Measurements from ENCODE around the gene TARDBP. TPM values are rescaled to one million over a fixed set of nuclear protein-coding genes. Genes with fewer than 3 reads are reported as not detected.

TARDBP gene
- total RNA-seq, 1 donor from 2014 or later: 175 TPM

DNA sequence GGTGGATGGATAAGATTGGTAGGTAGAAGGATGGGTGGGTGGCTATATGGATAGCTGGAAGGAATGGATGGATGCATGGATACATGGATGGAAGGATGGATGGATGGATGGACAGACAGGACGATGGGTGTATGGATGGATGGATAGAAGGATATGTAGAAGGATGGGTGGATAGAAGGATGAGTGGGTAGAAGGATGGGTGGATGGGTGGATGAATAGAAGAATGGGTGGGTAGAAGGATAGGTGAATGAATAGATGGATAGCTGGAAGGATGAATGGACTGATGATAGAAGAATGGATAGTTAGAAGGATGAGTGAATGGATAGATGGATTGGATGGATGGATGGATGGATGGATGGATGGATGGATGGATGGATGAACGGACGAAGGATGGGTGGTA is 29.6 kb downstream of the TARDBP start:
- Mint-ChIP-seq H3K4me3 (no peak overlapping the region), H3K27me3 (ENCODE audit: low read depth) (peaks cover 8% of the 10 kb centered on the region), H3K27ac (no peak overlapping the region), H3K9me3 (no peaks in the 10 kb centered on the region), H3K36me3 (no peaks in the 10 kb centered on the region), H3K4me1 (no peaks in the 10 kb centered on the region)
- TF ChIP-seq, protein P1, sequence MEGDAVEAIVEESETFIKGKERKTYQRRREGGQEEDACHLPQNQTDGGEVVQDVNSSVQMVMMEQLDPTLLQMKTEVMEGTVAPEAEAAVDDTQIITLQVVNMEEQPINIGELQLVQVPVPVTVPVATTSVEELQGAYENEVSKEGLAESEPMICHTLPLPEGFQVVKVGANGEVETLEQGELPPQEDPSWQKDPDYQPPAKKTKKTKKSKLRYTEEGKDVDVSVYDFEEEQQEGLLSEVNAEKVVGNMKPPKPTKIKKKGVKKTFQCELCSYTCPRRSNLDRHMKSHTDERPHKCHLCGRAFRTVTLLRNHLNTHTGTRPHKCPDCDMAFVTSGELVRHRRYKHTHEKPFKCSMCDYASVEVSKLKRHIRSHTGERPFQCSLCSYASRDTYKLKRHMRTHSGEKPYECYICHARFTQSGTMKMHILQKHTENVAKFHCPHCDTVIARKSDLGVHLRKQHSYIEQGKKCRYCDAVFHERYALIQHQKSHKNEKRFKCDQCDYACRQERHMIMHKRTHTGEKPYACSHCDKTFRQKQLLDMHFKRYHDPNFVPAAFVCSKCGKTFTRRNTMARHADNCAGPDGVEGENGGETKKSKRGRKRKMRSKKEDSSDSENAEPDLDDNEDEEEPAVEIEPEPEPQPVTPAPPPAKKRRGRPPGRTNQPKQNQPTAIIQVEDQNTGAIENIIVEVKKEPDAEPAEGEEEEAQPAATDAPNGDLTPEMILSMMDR (IDR thresholded peaks at IDR 0.05; ENCODE audit: unreplicated experiment): no peak
- DNase-seq (ENCODE audit: low spot score in 2 of 2, unreplicated experiment in 2 of 2): no peak

DNA sequence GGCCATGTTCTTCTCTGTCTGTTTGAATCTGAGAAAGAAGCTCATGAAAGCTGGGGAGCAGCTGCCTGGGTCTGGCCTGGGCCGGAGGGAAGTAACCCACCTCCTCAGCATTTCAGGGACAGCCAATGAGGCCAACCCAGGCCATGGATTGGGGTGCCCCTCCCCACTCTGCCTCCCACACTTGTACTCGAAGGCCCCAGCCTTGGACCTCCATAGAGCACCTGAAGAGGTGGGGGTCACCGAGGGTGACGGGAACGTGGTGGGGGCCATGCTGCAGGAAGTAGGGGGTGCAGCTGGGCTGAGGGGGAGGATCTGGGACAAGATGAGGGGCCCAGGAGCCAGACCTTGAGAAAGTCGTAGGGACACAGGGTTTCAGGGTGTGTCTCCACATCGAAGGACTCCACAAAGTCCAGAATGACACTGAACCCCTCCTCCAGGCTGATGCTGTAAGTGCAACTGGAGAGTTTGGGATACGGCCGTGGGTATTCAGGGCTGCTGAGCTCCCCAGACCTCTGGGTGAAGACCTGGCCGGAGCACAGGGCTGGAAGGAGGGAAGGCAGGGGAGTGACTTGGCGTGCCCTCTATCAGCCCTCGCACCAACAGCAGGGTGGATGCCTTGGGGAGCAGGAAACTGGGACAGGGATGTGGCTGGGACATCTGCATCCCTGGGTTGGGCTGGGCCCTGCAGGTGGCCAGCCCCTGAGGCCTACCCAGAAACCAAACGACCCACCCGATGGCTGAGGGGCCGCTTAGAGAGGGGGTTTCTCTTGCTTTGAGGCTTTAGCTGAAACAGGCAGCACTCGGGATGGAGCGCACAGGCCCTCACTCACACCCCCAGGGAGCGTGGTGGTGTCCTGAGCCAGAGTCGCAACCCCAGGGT is 30.8 kb downstream of the TARDBP start:
- Mint-ChIP-seq H3K36me3 (no peaks in the 10 kb centered on the region), H3K4me3 (no peak overlapping the region), H3K27me3 (ENCODE audit: low read depth) (no peaks in the 10 kb centered on the region), H3K27ac (no peak overlapping the region), H3K9me3 (no peaks in the 10 kb centered on the region), H3K4me1 (no peaks in the 10 kb centered on the region)
- DNase-seq (ENCODE audit: low spot score in 2 of 2, unreplicated experiment in 2 of 2): no peak
- TF ChIP-seq, protein P1 (IDR thresholded peaks at IDR 0.05; ENCODE audit: unreplicated experiment): no peak

DNA sequence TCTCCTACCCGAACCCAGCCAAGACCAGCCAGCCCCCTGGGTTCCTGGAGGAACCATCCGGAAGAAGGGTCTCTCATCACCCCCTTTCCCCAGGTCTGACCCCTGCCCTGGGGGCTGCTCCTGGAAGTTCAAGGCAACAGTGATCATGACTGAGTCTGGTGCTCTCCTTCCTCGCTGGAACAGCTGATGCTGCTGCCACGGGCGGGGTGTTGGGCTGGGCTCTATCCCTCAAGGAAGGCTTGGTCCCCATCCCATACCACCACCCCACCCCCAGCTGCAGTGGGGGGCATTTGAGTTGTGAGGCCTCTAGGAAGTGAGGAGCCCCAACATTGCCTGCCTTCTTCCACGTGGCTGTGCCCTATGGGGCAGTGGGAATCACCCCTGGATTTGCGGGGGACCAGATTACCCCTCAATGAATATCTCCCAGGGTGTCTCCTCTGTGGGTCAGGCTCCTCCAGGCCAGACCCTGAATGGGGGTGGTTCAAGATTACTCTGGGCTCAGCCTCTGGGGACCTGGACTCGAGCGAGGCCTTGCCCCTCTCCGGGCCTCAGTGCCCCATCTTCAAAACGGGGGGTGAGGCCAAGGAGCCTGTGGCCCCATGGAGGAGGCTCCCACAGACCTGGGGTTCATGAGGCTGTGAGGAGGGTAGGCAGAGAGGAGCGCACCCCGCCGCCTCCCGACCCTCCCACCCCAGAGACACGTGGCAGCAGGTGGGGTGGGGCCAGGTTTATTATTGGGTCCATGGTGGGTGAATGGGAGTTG is 31.8 kb downstream of the TARDBP start:
- no peak overlapping the region for H3K27ac Mint-ChIP-seq
- H3K27me3 Mint-ChIP-seq (ENCODE audit: low read depth): no peaks in the 10 kb centered on the region
- TF ChIP-seq, protein P1 (IDR thresholded peaks at IDR 0.05; ENCODE audit: unreplicated experiment): no peak
- no peak overlapping the region for H3K4me3 Mint-ChIP-seq
- H3K36me3 Mint-ChIP-seq: no peaks in the 10 kb centered on the region
- DNase-seq (ENCODE audit: low spot score in 2 of 2, unreplicated experiment in 2 of 2): no peak
- H3K4me1 Mint-ChIP-seq: no peaks in the 10 kb centered on the region
- no peaks in the 10 kb centered on the region for H3K9me3 Mint-ChIP-seq

DNA sequence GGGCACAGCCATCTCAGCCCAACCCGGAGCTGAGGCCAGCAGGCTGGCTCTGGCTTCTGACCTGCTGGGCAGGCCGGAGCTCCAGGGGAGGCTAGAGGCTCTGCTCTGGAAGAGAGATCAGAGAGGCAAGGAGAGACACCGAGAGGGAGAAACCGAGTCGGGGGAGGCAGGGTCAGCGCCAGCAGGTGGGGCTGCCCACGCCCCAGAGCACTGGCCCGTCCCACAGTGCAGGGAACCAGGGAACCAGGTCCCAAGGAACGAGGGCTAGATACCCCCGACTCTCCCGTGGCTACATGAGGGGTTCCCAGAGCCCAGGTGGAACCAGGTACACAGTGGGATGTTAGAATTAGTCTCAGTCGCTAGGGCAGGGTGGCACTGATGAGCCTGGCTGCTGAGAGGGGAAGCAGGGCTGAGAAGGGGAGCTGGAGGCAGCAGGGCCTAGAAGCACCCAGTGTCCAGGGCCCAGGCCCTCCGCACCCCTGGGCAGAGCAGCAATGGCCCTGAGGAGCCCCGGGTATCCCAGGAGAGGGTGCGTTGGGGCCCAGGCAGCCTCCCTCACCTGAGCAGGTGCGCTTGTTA is 32.5 kb downstream of the TARDBP start:
- TF ChIP-seq, protein P1 (IDR thresholded peaks at IDR 0.05; ENCODE audit: unreplicated experiment): no peak
- H3K4me3 Mint-ChIP-seq: no peak overlapping the region
- H3K9me3 Mint-ChIP-seq: no peaks in the 10 kb centered on the region

DNA sequence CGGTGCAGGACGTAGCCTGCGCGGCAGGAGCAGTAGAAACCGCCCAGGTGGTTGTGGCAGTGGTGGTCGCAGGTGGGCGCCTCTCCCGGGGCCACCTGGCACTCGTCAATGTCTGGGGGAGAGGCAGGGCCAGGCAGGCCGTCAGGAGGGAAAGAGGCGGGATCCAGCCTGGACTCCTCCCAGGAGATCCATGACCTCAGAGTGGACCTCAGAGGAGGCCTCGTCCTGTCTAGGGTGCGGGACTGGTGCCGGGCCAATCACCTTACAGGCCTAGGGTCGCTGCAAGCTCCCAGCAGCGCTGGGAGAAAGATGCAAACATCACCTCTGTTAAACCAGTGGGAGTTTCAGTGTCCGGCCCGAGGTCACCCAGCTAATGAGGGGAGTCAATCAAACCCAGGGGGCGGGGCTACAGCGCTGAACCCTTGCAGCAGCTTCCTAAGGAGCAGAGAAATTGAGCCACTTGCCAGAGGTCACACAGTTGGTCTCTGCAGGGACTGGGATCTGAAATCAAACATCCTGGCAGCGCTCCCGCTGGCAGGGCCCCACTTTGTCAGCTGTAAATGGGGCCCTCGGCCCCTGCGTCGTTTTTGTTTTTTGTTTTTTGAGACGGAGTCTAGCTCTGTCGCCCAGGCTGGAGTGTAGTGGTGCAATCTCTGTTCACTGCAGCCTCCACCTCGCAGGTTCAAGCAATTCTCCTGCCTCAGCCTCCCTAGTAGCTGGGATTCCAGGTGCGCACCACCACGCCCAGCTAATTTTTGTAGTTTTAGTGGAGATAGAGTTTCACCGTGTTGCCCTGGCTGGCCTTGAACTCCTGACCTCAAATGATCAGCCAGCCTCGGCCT is 33.2 kb downstream of the TARDBP start:
- no peak for DNase-seq (ENCODE audit: low spot score in 2 of 2, unreplicated experiment in 2 of 2)
- TF ChIP-seq, protein P1 (IDR thresholded peaks at IDR 0.05; ENCODE audit: unreplicated experiment): no peak
- Mint-ChIP-seq H3K27ac (no peak overlapping the region), H3K4me1 (no peaks in the 10 kb centered on the region), H3K36me3 (no peaks in the 10 kb centered on the region), H3K4me3 (no peak overlapping the region), H3K9me3 (no peaks in the 10 kb centered on the region), H3K27me3 (ENCODE audit: low read depth) (no peaks in the 10 kb centered on the region)

More for the DNA sequence above, 32.5 kb downstream of the TARDBP start:
- no peaks in the 10 kb centered on the region for H3K4me1 Mint-ChIP-seq
- no peak overlapping the region for H3K27ac Mint-ChIP-seq
- DNase-seq (ENCODE audit: low spot score in 2 of 2, unreplicated experiment in 2 of 2): no peak
- H3K36me3 Mint-ChIP-seq: no peaks in the 10 kb centered on the region
- H3K27me3 Mint-ChIP-seq (ENCODE audit: low read depth): no peaks in the 10 kb centered on the region
